ENCODE results near the gene AFF1. TPM values are rescaled to one million over a fixed set of nuclear protein-coding genes. Genes with fewer than 3 reads are reported as not detected.

The AFF1 gene
- total and polyA plus RNA-seq, 2 experiments from 2014 or later = 31.9 to 38.7 TPM

DNA sequence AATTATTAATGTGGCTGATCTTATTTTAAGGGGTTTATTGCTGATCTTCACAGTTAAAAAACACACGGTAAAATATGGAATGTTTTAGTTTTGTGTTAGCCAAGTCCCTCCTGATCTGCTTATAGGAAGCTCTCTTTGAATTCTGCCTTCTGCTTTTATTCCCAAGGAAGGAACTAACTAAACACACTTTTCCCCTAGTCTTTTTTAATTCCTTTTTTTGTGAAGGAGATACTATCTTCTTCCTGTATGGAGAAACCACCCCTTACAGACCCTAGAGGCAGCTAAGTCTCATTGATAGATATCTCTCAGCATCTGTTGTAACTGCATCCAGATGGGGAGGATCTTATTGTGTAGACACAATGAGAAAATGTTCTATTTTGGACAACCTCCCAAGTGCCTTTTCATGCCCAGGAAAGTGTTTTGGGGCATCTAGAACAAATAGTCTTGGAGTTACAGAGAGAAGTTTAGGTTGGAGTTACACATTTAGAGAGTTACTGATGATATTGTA, 64.4 kb downstream of the AFF1 start:
- Histone ChIP-seq H3K4me3 (no peak overlapping the region), H3K9me3 (ENCODE audit: low read depth) (no peaks in the 10 kb centered on the region), H3K4me2 (no peak overlapping the region), H3K36me3 (replicated peaks; ENCODE audit: insufficient read depth, low read depth) (no peaks in the 10 kb centered on the region), H3K4me1 (ENCODE audit: insufficient read depth) (peaks cover 6% of the 10 kb centered on the region), H3K79me2 (peaks cover 47% of the 10 kb centered on the region), H2AFZ (no peak overlapping the region), H3K9me2 (replicated peaks; ENCODE audit: insufficient read depth) (no peaks in the 10 kb centered on the region), H3K27me3 (no peaks in the 10 kb centered on the region), H4K20me1 (ENCODE audit: insufficient read depth, poor library complexity, severe bottlenecking) (no peaks in the 10 kb centered on the region), H3K27ac (no peak overlapping the region)
- TF ChIP-seq EZH2 (IDR thresholded peaks at IDR 0.05; ENCODE audit: borderline replicate concordance) (no peak), EZH2phosphoT487 (IDR thresholded peaks at IDR 0.05; ENCODE audit: low read depth, severe bottlenecking, unreplicated experiment) (no peak)
- TF ChIP-seq, protein P1, sequence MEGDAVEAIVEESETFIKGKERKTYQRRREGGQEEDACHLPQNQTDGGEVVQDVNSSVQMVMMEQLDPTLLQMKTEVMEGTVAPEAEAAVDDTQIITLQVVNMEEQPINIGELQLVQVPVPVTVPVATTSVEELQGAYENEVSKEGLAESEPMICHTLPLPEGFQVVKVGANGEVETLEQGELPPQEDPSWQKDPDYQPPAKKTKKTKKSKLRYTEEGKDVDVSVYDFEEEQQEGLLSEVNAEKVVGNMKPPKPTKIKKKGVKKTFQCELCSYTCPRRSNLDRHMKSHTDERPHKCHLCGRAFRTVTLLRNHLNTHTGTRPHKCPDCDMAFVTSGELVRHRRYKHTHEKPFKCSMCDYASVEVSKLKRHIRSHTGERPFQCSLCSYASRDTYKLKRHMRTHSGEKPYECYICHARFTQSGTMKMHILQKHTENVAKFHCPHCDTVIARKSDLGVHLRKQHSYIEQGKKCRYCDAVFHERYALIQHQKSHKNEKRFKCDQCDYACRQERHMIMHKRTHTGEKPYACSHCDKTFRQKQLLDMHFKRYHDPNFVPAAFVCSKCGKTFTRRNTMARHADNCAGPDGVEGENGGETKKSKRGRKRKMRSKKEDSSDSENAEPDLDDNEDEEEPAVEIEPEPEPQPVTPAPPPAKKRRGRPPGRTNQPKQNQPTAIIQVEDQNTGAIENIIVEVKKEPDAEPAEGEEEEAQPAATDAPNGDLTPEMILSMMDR (IDR thresholded peaks at IDR 0.05; ENCODE audit: poor library complexity) = no peak
- 90% methylated on average over 1 of the region's 1 CpG for WGBS (ENCODE audit: low lambda C conversion rate, missing lambda C conversion rate)
- no peak for DNase-seq (ENCODE audit: low spot score)

DNA sequence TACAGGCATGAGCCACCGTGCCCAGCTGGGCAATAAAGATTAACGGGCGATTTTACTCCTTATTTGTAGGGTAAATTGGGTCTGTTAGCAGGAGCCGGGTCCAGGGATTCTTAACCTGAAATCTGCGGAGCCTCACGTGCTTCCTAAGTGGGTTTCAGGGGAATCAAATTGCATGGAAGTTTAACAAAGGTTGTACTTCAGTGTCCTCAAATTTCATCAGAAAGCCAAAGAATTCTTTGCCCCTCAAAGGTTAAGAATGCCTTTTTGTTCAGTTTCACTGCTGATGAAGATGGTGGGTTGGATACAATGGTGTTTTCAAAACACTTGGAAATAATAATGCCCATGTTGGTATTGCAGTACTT, 67.9 kb downstream of the AFF1 start:
- TF ChIP-seq EZH2 (IDR thresholded peaks at IDR 0.05; ENCODE audit: borderline replicate concordance) (no peak), EZH2phosphoT487 (IDR thresholded peaks at IDR 0.05; ENCODE audit: low read depth, severe bottlenecking, unreplicated experiment) (no peak)
- TF ChIP-seq, protein P1 (IDR thresholded peaks at IDR 0.05; ENCODE audit: poor library complexity) = no peak
- Histone ChIP-seq H3K4me1 (ENCODE audit: insufficient read depth) (peaks cover 17% of the 10 kb centered on the region), H3K9me3 (ENCODE audit: low read depth) (no peaks in the 10 kb centered on the region), H3K9me2 (replicated peaks; ENCODE audit: insufficient read depth) (no peaks in the 10 kb centered on the region), H3K4me2 (no peak overlapping the region), H3K27me3 (no peaks in the 10 kb centered on the region), H4K20me1 (ENCODE audit: insufficient read depth, poor library complexity, severe bottlenecking) (no peaks in the 10 kb centered on the region), H3K4me3 (no peak overlapping the region), H2AFZ (no peak overlapping the region), H3K79me2 (peaks cover 57% of the 10 kb centered on the region), H3K27ac (no peak overlapping the region), H3K36me3 (replicated peaks; ENCODE audit: insufficient read depth, low read depth) (no peaks in the 10 kb centered on the region)
- DNase-seq (ENCODE audit: low spot score) = no peak
- WGBS (ENCODE audit: low lambda C conversion rate, missing lambda C conversion rate) = 69% methylated on average over 6 of the region's 6 CpGs

DNA sequence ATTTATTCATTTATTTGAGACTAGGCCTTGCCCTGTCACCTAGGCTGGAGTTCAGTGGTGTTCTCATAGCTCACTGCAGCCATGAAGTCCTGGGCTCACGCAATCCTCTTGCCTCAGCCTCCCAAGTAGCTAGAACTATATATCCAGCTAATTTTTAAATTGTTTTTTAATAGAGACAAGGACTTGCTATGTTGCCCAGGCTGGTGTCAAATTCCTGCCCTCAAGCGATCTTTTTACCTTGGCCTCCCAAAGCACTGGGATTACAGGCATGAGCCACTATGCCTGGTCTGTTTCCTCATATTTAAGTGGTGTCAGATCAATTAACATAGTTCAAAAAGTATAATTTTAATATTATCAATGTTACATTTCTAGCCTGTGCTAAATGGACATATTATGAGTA, 68.5 kb downstream of the AFF1 start:
- DNase-seq (ENCODE audit: low spot score) = no peak
- Histone ChIP-seq H3K36me3 (replicated peaks; ENCODE audit: insufficient read depth, low read depth) (no peaks in the 10 kb centered on the region), H3K9me2 (replicated peaks; ENCODE audit: insufficient read depth) (no peaks in the 10 kb centered on the region), H2AFZ (no peak overlapping the region), H3K79me2 (peaks cover 62% of the 10 kb centered on the region), H4K20me1 (ENCODE audit: insufficient read depth, poor library complexity, severe bottlenecking) (no peaks in the 10 kb centered on the region), H3K4me1 (ENCODE audit: insufficient read depth) (peaks cover 17% of the 10 kb centered on the region), H3K27me3 (no peaks in the 10 kb centered on the region), H3K4me2 (no peak overlapping the region), H3K9me3 (ENCODE audit: low read depth) (no peaks in the 10 kb centered on the region), H3K27ac (no peak overlapping the region), H3K4me3 (no peak overlapping the region)
- 79% methylated on average over 2 of the region's 2 CpGs for WGBS (ENCODE audit: low lambda C conversion rate, missing lambda C conversion rate)
- no peak for TF ChIP-seq EZH2 (IDR thresholded peaks at IDR 0.05; ENCODE audit: borderline replicate concordance)
- TF ChIP-seq, protein P1 (IDR thresholded peaks at IDR 0.05; ENCODE audit: poor library complexity) = no peak

DNA sequence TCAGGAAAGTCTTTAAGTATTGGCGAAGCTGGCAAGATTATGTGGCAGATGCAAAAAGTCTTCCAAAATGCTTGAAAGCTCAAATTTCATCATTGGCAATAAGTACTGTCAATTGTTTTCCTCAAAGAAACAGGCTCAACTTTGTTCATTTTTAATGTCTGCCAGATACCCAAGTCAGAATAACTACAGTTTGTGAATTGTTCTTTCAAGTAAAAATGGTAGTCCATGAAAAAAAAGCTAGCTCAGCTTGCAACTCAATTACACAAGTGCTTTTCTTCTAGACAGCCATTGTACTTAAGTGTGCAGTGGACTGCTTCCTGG, 70.5 kb downstream of the AFF1 start:
- H3K4me3 ChIP-seq = no peak overlapping the region
- peaks cover 66% of the 10 kb centered on the region for H3K79me2 ChIP-seq
- peak overlapping the region; percentile 78 for H3K4me2 ChIP-seq

More for the DNA sequence above, 70.5 kb downstream of the AFF1 start:
- Histone ChIP-seq H3K9me3 (ENCODE audit: low read depth) (no peaks in the 10 kb centered on the region), H3K36me3 (replicated peaks; ENCODE audit: insufficient read depth, low read depth) (no peaks in the 10 kb centered on the region), H3K27ac (peak overlapping the region; percentile 100), H2AFZ (no peak overlapping the region), H3K27me3 (no peaks in the 10 kb centered on the region), H4K20me1 (ENCODE audit: insufficient read depth, poor library complexity, severe bottlenecking) (peaks cover 3% of the 10 kb centered on the region), H3K4me1 (ENCODE audit: insufficient read depth) (peaks cover 21% of the 10 kb centered on the region), H3K9me2 (replicated peaks; ENCODE audit: insufficient read depth) (no peaks in the 10 kb centered on the region)
- TF ChIP-seq EZH2phosphoT487 (IDR thresholded peaks at IDR 0.05; ENCODE audit: low read depth, severe bottlenecking, unreplicated experiment) (no peak), EZH2 (IDR thresholded peaks at IDR 0.05; ENCODE audit: borderline replicate concordance) (no peak)
- TF ChIP-seq, protein P1 (IDR thresholded peaks at IDR 0.05; ENCODE audit: poor library complexity) = no peak
- no peak for DNase-seq (ENCODE audit: low spot score)
- 96% methylated on average over 1 of the region's 1 CpG for WGBS (ENCODE audit: low lambda C conversion rate, missing lambda C conversion rate)
